GM13976 (cell line): ENCODE results near the gene COX18.

Source experiments
- DNase-seq: peaks from one replicate; pipeline ENCODE4 v3.0.0; 2012; ENCODE audit warnings: low spot score
- in situ Hi-C: fragments of 300-500 bp; cut with MboI; formaldehyde crosslinking; loops from one replicate; pipeline ENCODE4 v1.12.0; 2022; ENCODE audit warnings: low sequenced_read_pairs, mixed read lengths, inconsistent platforms; ENCODE audit not compliant: unreplicated experiment
- TF ChIP-seq, protein P1 (sequence below): IDR thresholded peaks from 2 replicates; pipeline ENCODE4 v1.5.1; 2012; ENCODE audit warnings: borderline replicate concordance, mild to moderate bottlenecking; ENCODE audit not compliant: insufficient read depth; ENCODE audit errors: extremely low read depth, missing control alignments, control extremely low read depth

The COX18 gene

GRCh38 chr4:73005514-73005913 is 64.0 kb downstream of the COX18 start:
- DNase-seq: no peak
- TF ChIP-seq, protein P1, sequence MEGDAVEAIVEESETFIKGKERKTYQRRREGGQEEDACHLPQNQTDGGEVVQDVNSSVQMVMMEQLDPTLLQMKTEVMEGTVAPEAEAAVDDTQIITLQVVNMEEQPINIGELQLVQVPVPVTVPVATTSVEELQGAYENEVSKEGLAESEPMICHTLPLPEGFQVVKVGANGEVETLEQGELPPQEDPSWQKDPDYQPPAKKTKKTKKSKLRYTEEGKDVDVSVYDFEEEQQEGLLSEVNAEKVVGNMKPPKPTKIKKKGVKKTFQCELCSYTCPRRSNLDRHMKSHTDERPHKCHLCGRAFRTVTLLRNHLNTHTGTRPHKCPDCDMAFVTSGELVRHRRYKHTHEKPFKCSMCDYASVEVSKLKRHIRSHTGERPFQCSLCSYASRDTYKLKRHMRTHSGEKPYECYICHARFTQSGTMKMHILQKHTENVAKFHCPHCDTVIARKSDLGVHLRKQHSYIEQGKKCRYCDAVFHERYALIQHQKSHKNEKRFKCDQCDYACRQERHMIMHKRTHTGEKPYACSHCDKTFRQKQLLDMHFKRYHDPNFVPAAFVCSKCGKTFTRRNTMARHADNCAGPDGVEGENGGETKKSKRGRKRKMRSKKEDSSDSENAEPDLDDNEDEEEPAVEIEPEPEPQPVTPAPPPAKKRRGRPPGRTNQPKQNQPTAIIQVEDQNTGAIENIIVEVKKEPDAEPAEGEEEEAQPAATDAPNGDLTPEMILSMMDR: no peak
- in situ Hi-C loops: no loop called here
